GM12874 (cell line): Measurements from ENCODE around the gene SERPINA3.

ENCODE experiments used
- CTCF ChIP-seq: IDR thresholded peaks from 2 replicates; pipeline ENCODE4 v1.5.1; 2011; ENCODE audit warnings: low read depth, mild to moderate bottlenecking, control low read depth, low read length, moderate library complexity; ENCODE audit not compliant: insufficient read depth

SERPINA3 gene

GRCh38 chr14:94631050-94631449 is 18.9 kb downstream of the SERPINA3 start:
- TF ChIP-seq CTCF, result no peak

- no peak for TF ChIP-seq CTCF
Measured at GRCh38 chr14:94631536-94632304, 19.5 kb downstream of the SERPINA3 start.

DNA sequence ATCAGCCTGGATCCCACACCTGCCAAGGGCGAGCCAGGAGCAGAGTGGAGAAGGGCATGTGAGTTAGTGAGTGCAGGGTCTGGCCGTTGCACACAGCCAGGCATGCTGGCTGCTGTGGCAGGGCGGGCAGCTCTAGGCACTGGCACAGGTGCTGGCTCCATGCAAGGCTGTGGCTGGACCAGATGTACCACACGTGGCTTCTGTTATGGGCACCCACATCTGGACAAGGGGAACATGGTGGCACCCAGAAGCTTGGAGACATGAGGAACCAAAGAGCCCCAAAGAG is 20.1 kb downstream of the SERPINA3 start:
- no peak for TF ChIP-seq CTCF

GRCh38 chr14:94633121-94633520 is 20.9 kb downstream of the SERPINA3 start:
- no peak for TF ChIP-seq CTCF

DNA sequence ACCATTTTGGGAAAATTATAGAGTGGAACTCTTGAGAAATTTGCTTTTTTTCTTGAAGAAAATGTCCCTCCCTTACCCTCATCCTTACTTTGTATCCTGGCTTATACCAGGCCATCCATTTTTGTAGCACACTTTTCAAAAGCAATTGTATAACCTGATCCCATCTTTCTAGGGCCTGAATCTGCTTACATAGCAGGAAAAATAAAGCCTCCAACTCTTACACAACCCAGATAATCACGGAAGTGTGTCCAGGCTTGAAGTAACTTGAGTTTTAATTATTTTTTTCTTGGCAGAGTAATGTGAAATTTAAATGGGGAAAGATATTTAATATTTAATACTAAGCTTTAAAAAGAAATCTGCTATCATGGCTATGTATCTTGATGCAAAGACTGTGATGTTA is 23.0 kb downstream of the SERPINA3 start:
- TF ChIP-seq CTCF, result no peak

- no peak for TF ChIP-seq CTCF
Measured at GRCh38 chr14:94636744-94637412, 24.7 kb downstream of the SERPINA3 start.

DNA sequence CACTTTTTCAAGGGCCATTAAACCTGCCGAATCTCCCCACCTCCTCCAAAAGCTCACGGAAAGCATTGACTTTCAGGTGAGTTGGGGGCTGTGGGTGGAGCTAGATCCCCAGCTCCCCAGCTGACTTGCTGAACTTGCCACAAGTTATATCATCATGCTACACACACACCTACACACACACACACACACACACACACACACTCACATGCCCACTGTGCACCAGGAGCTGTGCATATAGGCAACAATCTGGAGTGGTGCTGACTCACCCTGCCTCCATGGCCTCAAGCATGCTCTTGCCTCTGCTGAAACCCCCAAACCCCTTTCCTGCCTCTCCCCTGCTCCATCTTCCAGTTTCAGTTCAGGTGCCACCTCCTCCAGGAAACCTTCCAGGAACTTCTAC is 26.1 kb downstream of the SERPINA3 start:
- no peak for TF ChIP-seq CTCF
